Ishikawa (cell line): ENCODE measurements around the gene STK4.

ENCODE experiments used
- CEBPB ChIP-seq: IDR thresholded peaks from 2 replicates; pipeline ENCODE4 v1.6.1; 2012
- CREB1 ChIP-seq: IDR thresholded peaks from 2 replicates; pipeline ENCODE4 v1.6.1; 2012; ENCODE audit warnings: low read depth
- EGR1 ChIP-seq: IDR thresholded peaks from 2 replicates; pipeline ENCODE4 v1.6.1; 2012
- EP300 ChIP-seq: IDR thresholded peaks from 2 replicates; pipeline ENCODE4 v1.6.1; 2012; ENCODE audit warnings: borderline replicate concordance
- FOXM1 ChIP-seq: IDR thresholded peaks from 2 replicates; pipeline ENCODE4 v1.6.1; 2012; ENCODE audit warnings: low read depth, borderline replicate concordance
- MAX ChIP-seq: IDR thresholded peaks from 2 replicates; pipeline ENCODE4 v1.6.1; 2012
- NFIC ChIP-seq: IDR thresholded peaks from 2 replicates; pipeline ENCODE4 v1.6.1; 2012
- RAD21 ChIP-seq: IDR thresholded peaks from 2 replicates; pipeline ENCODE4 v1.6.1; 2012; ENCODE audit warnings: low read depth
- REST ChIP-seq: IDR thresholded peaks from 2 replicates; pipeline ENCODE4 v1.6.1; 2012; ENCODE audit warnings: low read depth, mild to moderate bottlenecking
- TAF1 ChIP-seq: IDR thresholded peaks from 2 replicates; pipeline ENCODE4 v1.6.1; 2012; ENCODE audit warnings: low read depth, mild to moderate bottlenecking
- TEAD4 ChIP-seq: IDR thresholded peaks from 2 replicates; pipeline ENCODE4 v1.6.1; 2012
- YY1 ChIP-seq: IDR thresholded peaks from 2 replicates; pipeline ENCODE4 v1.6.1; 2012; ENCODE audit warnings: low read depth
- ZBTB7A ChIP-seq: IDR thresholded peaks from 2 replicates; pipeline ENCODE4 v1.6.1; 2012; ENCODE audit warnings: low read depth
- TF ChIP-seq, protein P1 (sequence below): IDR thresholded peaks from 2 replicates; pipeline ENCODE4 v1.6.1; 2012

STK4 gene

DNA sequence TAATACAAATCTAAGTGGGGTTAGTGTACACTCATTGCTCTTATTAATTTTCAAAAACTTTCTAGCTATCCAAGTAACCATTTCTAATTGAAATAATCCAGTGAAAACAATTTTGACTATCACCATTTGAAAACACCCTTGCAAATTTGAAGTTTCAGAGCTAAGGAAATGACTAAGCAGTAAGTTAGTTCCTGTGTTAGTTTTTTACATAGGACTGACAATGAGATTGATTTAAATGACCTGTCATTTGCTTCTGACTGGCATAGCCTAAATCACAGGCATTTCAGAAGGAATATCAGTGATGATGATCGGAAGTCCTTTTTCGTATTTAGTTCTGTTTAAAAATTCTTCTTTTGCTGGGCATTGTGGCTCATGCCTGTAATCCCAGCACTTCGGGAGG is 27.0 kb downstream of the STK4 start:
- TF ChIP-seq, protein P1, sequence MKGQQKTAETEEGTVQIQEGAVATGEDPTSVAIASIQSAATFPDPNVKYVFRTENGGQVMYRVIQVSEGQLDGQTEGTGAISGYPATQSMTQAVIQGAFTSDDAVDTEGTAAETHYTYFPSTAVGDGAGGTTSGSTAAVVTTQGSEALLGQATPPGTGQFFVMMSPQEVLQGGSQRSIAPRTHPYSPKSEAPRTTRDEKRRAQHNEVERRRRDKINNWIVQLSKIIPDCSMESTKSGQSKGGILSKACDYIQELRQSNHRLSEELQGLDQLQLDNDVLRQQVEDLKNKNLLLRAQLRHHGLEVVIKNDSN, result no peak
- TF ChIP-seq MAX, result no peak
- no peak for TF ChIP-seq EP300
- TF ChIP-seq CEBPB, result no peak
- no peak for TF ChIP-seq TAF1
- no peak for TF ChIP-seq RAD21

DNA sequence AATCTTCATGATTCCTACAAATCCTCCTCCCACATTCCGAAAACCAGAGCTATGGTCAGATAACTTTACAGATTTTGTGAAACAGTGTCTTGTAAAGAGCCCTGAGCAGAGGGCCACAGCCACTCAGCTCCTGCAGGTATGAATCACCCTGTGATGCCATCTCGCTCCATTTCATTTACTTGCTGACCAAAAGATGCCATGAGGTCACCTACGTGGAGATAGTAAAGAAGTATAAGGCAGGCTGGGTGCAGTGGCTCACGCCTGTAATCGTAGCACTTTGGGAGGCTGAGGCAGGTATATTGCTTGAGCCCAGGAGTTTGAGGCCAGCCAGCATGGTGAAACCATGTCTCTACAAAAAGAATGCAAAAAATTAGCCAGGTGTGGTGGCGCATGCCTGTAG is 30.9 kb downstream of the STK4 start:
- TF ChIP-seq CREB1 (no peak), NFIC (no peak)

DNA sequence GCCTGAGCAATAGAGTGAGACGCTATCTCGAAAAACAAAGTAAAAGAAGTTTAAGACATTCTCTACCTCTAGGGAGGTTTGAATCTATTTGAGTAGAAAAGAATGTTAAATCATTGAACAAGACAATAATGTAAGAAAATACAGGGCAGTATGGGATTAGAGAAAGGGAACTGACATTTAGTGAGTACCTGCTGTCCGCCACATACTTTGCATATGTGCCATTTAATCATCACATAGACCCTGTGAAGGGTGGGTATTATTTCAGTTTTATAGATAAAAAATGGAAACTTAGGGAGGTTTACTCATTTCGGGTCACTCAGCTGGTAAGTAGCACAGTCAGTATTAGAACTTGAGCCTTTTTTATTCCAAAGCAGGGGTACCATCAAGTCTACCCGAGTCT is 31.4 kb downstream of the STK4 start:
- TF ChIP-seq, protein P1, result no peak

DNA sequence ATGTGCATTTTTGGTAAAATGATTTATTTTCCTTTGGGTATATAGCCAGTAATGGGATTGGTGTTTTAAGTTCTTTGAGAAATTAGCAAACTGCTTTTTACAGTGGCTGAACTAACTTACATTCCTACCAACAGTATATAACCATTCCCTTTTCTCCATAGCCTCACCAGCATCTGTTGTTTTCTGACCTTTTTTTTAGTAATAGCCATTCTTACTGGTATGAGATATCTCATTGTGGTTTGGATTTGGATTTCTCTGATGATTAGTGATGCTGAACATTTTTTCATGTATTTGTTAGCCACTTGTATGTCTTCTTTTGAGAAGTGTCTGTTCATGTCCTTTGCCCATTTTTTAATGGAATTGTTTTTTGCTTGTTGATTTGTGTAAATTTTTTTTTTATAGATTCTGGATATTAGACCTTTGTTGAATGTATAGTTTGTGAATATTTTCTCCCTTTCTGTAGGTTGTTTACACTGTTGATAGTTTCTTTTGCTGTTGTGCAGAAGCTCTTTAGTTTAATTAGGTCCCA is 42.3 kb downstream of the STK4 start:
- no peak for TF ChIP-seq EP300
- no peak for TF ChIP-seq REST
- TF ChIP-seq FOXM1, result no peak
- TF ChIP-seq EGR1, result no peak
- no peak for TF ChIP-seq TAF1
- TF ChIP-seq YY1, result no peak
- no peak for TF ChIP-seq RAD21

- TF ChIP-seq CEBPB (no peak), REST (no peak), TEAD4 (no peak), NFIC (no peak), ZBTB7A (no peak), EP300 (no peak), CREB1 (no peak), EGR1 (no peak), MAX (no peak), TAF1 (no peak)
- TF ChIP-seq, protein P1, result no peak
Measured at GRCh38 chr20:45010399-45010828, 44.1 kb downstream of the STK4 start.

- TF ChIP-seq RAD21 (peak; percentile 71), EP300 (no peak), CEBPB (no peak)
- TF ChIP-seq, protein P1, result no peak
Measured at GRCh38 chr20:45011108-45011526, 44.8 kb downstream of the STK4 start.
